ENCODE data around the gene NT5DC2.

The NT5DC2 gene

DNA sequence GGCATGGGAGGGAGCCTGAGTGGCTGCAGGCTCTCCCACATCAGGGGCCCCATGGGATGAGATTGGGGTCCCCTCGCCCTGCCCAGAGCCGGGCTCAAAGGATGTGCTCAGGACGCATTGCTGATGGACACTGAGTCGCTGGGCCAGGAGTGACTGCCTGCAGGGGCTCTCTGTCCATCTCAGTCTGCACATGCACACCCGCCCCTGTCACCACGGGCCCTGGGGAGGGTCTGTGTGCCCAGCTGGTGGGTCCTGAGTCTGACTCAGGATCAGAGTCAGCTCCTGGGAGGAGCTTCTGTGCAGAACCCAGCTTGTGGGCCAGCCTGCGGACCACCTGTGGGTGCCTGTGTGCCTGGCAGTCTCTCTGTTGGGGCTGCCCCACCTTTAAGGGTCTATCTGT, 20.4 kb downstream of the NT5DC2 start:
- Histone ChIP-seq H3K27me3 (ENCODE audit: insufficient read depth, low read length, poor library complexity) (peaks cover 6% of the 10 kb centered on the region), H3K4me3 (ENCODE audit: low read depth in 1 of 2, low read length in 2 of 2) (no peak overlapping the region), H3K79me2 (ENCODE audit: insufficient read depth, low read length) (no peaks in the 10 kb centered on the region), H3K9ac (ENCODE audit: low read depth, low read length) (no peak overlapping the region), H3K27ac (ENCODE audit: low read length) (no peak overlapping the region), H3K9me3 (ENCODE audit: insufficient read depth, low read length, severe bottlenecking) (no peaks in the 10 kb centered on the region), H4K20me1 (ENCODE audit: insufficient read depth, low read length) (peaks cover 9% of the 10 kb centered on the region; the same call in 1 of the 2 replicates), H3K4me1 (ENCODE audit: insufficient read depth, low read length) (no peaks in the 10 kb centered on the region), H3K36me3 (ENCODE audit: insufficient read depth, low read length) (no peaks in the 10 kb centered on the region), H3K4me2 (ENCODE audit: insufficient read depth, low read length) (no peak overlapping the region), H2AFZ (ENCODE audit: low read depth, low read length) (no peak overlapping the region)
- TF ChIP-seq CTCF (IDR thresholded peaks at IDR 0.05; ENCODE audit: borderline replicate concordance, extremely low read depth, low read length, poor library complexity, severe bottlenecking) (no peak), EZH2 (IDR thresholded peaks at IDR 0.05; ENCODE audit: borderline replicate concordance, low read depth, low read length, severe bottlenecking) (no peak)
- ATAC-seq (ENCODE audit: insufficient read depth, low read depth), result no peak
- DNase-seq, result no peak

DNA sequence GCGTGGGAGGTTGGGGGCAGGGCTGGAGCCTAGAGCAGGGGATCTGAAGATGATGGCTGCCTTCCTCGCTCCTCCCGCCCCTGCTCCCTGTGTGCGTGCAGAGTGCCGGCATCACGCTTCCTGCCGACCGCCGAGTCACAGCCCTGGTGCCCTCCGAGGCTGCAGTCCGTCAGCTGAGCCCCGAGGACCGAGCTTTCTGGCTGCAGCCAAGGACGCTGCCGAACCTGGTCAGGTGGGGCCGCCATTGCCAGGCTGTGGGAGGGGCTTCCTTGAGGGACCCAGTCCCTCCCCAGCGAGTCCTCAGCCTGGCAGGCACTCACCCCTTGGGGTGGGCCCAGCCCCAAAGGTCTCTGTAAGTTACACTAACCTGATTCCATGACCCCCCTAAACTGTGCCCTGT, 20.9 kb downstream of the NT5DC2 start:
- no peak overlapping the region for H3K9ac ChIP-seq (ENCODE audit: low read depth, low read length)
- no peaks in the 10 kb centered on the region for H3K36me3 ChIP-seq (ENCODE audit: insufficient read depth, low read length)
- no peaks in the 10 kb centered on the region for H3K9me3 ChIP-seq (ENCODE audit: insufficient read depth, low read length, severe bottlenecking)
- H3K79me2 ChIP-seq (ENCODE audit: insufficient read depth, low read length), result no peaks in the 10 kb centered on the region
- no peak overlapping the region for H3K27ac ChIP-seq (ENCODE audit: low read length)
- H3K4me1 ChIP-seq (ENCODE audit: insufficient read depth, low read length), result no peaks in the 10 kb centered on the region
- H3K4me3 ChIP-seq (ENCODE audit: low read depth in 1 of 2, low read length in 2 of 2), result no peak overlapping the region
- H3K4me2 ChIP-seq (ENCODE audit: insufficient read depth, low read length), result no peak overlapping the region
- DNase-seq, result no peak
- peaks cover 9% of the 10 kb centered on the region; the same call in 1 of the 2 replicates for H4K20me1 ChIP-seq (ENCODE audit: insufficient read depth, low read length)
- H2AFZ ChIP-seq (ENCODE audit: low read depth, low read length), result no peak overlapping the region
- no peak for ATAC-seq (ENCODE audit: insufficient read depth, low read depth)
- H3K27me3 ChIP-seq (ENCODE audit: insufficient read depth, low read length, poor library complexity), result peaks cover 6% of the 10 kb centered on the region
- no peak for TF ChIP-seq CTCF (IDR thresholded peaks at IDR 0.05; ENCODE audit: borderline replicate concordance, extremely low read depth, low read length, poor library complexity, severe bottlenecking)
- no peak for TF ChIP-seq EZH2 (IDR thresholded peaks at IDR 0.05; ENCODE audit: borderline replicate concordance, low read depth, low read length, severe bottlenecking)

GRCh38 chr3:52512105-52512504, 21.6 kb downstream of the NT5DC2 start:
- no peak for TF ChIP-seq EZH2 (IDR thresholded peaks at IDR 0.05; ENCODE audit: borderline replicate concordance, low read depth, low read length, severe bottlenecking)
- TF ChIP-seq CTCF (IDR thresholded peaks at IDR 0.05; ENCODE audit: borderline replicate concordance, extremely low read depth, low read length, poor library complexity, severe bottlenecking), result no peak
- no peak for DNase-seq
- Histone ChIP-seq H3K79me2 (ENCODE audit: insufficient read depth, low read length) (no peaks in the 10 kb centered on the region), H4K20me1 (ENCODE audit: insufficient read depth, low read length) (peaks cover 9% of the 10 kb centered on the region; the same call in 1 of the 2 replicates), H3K27ac (ENCODE audit: low read length) (no peak overlapping the region), H2AFZ (ENCODE audit: low read depth, low read length) (no peak overlapping the region), H3K27me3 (ENCODE audit: insufficient read depth, low read length, poor library complexity) (peaks cover 6% of the 10 kb centered on the region), H3K9ac (ENCODE audit: low read depth, low read length) (no peak overlapping the region), H3K4me2 (ENCODE audit: insufficient read depth, low read length) (no peak overlapping the region), H3K4me1 (ENCODE audit: insufficient read depth, low read length) (no peaks in the 10 kb centered on the region), H3K36me3 (ENCODE audit: insufficient read depth, low read length) (no peaks in the 10 kb centered on the region), H3K4me3 (ENCODE audit: low read depth in 1 of 2, low read length in 2 of 2) (no peak overlapping the region), H3K9me3 (ENCODE audit: insufficient read depth, low read length, severe bottlenecking) (no peaks in the 10 kb centered on the region)
- no peak for ATAC-seq (ENCODE audit: insufficient read depth, low read depth)

GRCh38 chr3:52511509-52511908, 22.1 kb downstream of the NT5DC2 start:
- H3K36me3 ChIP-seq (ENCODE audit: insufficient read depth, low read length), result no peaks in the 10 kb centered on the region
- DNase-seq (no peak), ATAC-seq (ENCODE audit: insufficient read depth, low read depth) (no peak)
- H3K4me2 ChIP-seq (ENCODE audit: insufficient read depth, low read length), result no peak overlapping the region
- no peak overlapping the region for H2AFZ ChIP-seq (ENCODE audit: low read depth, low read length)
- H3K4me1 ChIP-seq (ENCODE audit: insufficient read depth, low read length), result no peaks in the 10 kb centered on the region
- peaks cover 9% of the 10 kb centered on the region; the same call in 1 of the 2 replicates for H4K20me1 ChIP-seq (ENCODE audit: insufficient read depth, low read length)
- no peak overlapping the region for H3K4me3 ChIP-seq (ENCODE audit: low read depth in 1 of 2, low read length in 2 of 2)
- H3K9me3 ChIP-seq (ENCODE audit: insufficient read depth, low read length, severe bottlenecking), result no peaks in the 10 kb centered on the region
- peaks cover 6% of the 10 kb centered on the region for H3K27me3 ChIP-seq (ENCODE audit: insufficient read depth, low read length, poor library complexity)
- H3K79me2 ChIP-seq (ENCODE audit: insufficient read depth, low read length), result no peaks in the 10 kb centered on the region
- TF ChIP-seq EZH2 (IDR thresholded peaks at IDR 0.05; ENCODE audit: borderline replicate concordance, low read depth, low read length, severe bottlenecking), result no peak
- no peak overlapping the region for H3K27ac ChIP-seq (ENCODE audit: low read length)
- no peak overlapping the region for H3K9ac ChIP-seq (ENCODE audit: low read depth, low read length)
